ENCODE data around the gene WIZ.
"Not testable (repeated sequence)": the region's sequence is repeated elsewhere in the genome, so short reads cannot be mapped to it uniquely, and the experiment has no call there.

WIZ gene

GRCh38 chr19:15399635-15400034, 50.1 kb downstream of the WIZ start:
- TF ChIP-seq CTCF (conservative IDR thresholded peaks at IDR 0.05; ENCODE audit: low read depth) = no peak
- ChIA-PET CTCF (no interaction called here), POLR2A (ENCODE audit: low non-redundant PET) (no interaction called here)
- no peak overlapping the region for H3K27ac ChIP-seq
- DNase-seq (ENCODE audit: low spot score) = no peak

- no peak overlapping the region for H3K27ac ChIP-seq
- no peak for DNase-seq (ENCODE audit: low spot score)
- ChIA-PET CTCF (no interaction called here), POLR2A (ENCODE audit: low non-redundant PET) (no interaction called here)
- no peak for TF ChIP-seq CTCF (conservative IDR thresholded peaks at IDR 0.05; ENCODE audit: low read depth)
These were observed 50.6 kb downstream of the WIZ start for GRCh38 chr19:15399234-15399515.

GRCh38 chr19:15398501-15399233, 51.1 kb downstream of the WIZ start:
- ChIA-PET CTCF (no interaction called here), POLR2A (ENCODE audit: low non-redundant PET) (interaction anchor here (0.6 kb wide), 1 partner anchor 10 kb away, joined by 3 read pairs; no protein-coding TSS in a partner anchor)
- no peak for DNase-seq (ENCODE audit: low spot score)
- H3K27ac ChIP-seq = peak overlapping the region; percentile 2; the same call in 1 of the 2 replicates
- TF ChIP-seq CTCF (conservative IDR thresholded peaks at IDR 0.05; ENCODE audit: low read depth) = no peak

DNA sequence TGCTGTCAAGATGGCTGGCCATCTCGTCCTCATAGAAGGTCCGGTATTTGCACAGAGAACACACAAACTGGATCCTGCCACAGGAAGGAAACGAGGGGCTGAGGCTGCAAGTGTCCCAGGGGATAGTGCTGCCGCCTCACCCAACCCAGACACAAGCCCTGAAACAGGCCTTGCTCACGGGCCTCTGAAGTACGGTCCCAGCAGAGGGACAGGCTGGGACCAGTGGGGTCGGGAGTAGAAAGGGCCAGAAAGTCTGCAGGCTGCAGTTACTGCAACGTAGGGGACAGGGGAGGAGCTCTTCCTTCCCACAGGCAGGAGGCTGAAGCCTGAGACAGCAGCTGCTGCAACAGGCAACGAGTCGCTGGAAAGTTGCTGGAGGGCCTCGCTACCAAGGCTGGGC, 52.0 kb downstream of the WIZ start:
- POLR2A ChIA-PET (ENCODE audit: low non-redundant PET) = interaction anchor here (0.6 kb wide), 1 partner anchor 9 kb away, joined by 3 read pairs; no protein-coding TSS in a partner anchor
- CTCF ChIA-PET = no interaction called here
- no peak for DNase-seq (ENCODE audit: low spot score)
- 0 out of 2 replicates have a peak overlapping the region, but pooled peaks have one; percentile 2 for H3K27ac ChIP-seq
- no peak for TF ChIP-seq CTCF (conservative IDR thresholded peaks at IDR 0.05; ENCODE audit: low read depth)

DNA sequence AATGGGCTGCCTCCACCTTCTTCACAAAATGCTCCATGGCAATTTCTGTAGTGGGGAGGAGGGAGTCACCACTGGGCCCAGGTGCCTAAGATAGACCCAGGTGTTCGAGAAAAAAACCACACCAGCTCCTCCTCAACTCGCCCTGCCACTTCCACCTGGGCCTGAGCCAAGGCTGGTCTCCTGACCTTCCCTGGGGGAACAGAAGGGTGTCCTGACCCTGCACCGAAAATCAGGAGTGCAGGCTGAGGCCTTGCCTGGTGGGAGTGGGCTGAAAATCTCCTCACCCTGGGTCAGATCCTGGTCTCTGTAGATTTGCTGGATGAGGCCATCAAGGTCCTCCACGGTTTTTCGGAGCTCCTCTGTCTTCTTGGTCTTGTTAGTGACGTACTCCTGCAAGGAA, 52.5 kb downstream of the WIZ start:
- ChIA-PET CTCF (no interaction called here), POLR2A (ENCODE audit: low non-redundant PET) (interaction anchor here (0.5 kb wide), 1 partner anchor 17 kb away, joined by 3 read pairs; no protein-coding TSS in a partner anchor)
- TF ChIP-seq CTCF (conservative IDR thresholded peaks at IDR 0.05; ENCODE audit: low read depth) = no peak
- H3K27ac ChIP-seq = peak overlapping the region; percentile 39; the same call in 1 of the 2 replicates
- DNase-seq (ENCODE audit: low spot score) = no peak

DNA sequence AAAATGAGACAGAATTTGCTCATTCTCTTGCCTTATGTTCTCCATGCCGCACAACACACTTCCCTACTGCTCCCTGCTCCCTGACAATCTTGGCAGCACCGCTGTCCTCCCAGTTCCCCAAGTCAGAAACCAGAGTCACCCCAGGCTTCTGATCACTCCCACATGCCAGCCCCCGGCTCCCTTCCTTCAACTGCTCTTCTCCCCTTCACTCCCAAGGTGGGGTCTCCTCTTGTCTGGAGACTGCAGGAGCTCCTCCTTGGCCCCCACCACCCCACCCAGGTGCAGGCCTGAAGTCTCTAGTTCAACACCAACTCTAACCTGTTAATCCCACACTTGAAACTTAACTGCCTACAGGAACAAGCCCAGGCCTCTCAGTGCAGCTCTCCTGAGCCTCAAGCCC, 53.3 kb downstream of the WIZ start:
- no peak for TF ChIP-seq CTCF (conservative IDR thresholded peaks at IDR 0.05; ENCODE audit: low read depth)
- no peak for DNase-seq (ENCODE audit: low spot score)
- POLR2A ChIA-PET (ENCODE audit: low non-redundant PET) = no interaction called here
- CTCF ChIA-PET = no interaction called here
- H3K27ac ChIP-seq = peak overlapping the region; percentile 39

DNA sequence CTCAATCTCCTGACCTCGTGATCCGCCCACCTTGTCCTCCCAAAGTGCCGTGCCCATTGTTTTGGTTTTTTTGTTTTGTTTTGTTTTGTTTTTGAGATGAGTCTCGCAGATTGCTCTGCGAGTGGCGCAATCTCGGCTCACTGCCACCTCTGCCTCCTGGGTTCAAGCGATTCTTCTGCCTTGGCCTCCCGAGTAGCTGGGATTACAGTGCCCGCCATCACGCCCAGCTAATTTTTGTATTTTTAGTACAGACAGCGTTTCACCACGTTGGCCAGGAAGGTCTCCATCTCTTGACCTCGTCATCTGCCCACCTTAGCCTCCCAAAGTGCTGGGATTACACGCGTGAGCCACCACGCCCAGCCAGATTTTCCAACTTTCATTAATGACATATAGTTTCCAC, 54.5 kb downstream of the WIZ start:
- CTCF ChIA-PET = not testable (repeated sequence)

More for the DNA sequence above, 54.5 kb downstream of the WIZ start:
- POLR2A ChIA-PET (ENCODE audit: low non-redundant PET); DNase-seq (ENCODE audit: low spot score): not testable (repeated sequence)
- H3K27ac ChIP-seq = peak overlapping the region; percentile 10; the same call in 1 of the 2 replicates
